AG08396 (cell line): ENCODE results near the gene HACD2.

Source experiments
- DNase-seq: peaks from one replicate; pipeline ENCODE4 v3.0.0; 2012; ENCODE audit warnings: low spot score, mixed read lengths

Gene HACD2

DNA sequence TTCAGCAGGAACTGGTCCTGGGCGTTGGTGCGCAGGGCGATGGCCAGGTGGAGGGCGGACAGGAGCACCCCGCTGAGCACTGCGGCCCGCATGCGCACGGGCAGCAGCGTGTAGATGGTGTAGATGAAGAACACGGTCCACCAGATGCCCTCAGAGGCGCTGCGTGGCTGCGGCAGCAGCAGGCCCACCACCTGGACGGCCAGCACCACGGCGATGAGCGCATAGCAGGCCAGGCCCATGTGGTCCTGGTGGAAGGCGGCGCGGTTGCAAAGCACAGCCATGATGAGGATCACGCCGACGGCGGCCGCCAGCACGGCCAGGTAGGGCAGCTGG is 137.5 kb downstream of the HACD2 start:
- no peak for DNase-seq

DNA sequence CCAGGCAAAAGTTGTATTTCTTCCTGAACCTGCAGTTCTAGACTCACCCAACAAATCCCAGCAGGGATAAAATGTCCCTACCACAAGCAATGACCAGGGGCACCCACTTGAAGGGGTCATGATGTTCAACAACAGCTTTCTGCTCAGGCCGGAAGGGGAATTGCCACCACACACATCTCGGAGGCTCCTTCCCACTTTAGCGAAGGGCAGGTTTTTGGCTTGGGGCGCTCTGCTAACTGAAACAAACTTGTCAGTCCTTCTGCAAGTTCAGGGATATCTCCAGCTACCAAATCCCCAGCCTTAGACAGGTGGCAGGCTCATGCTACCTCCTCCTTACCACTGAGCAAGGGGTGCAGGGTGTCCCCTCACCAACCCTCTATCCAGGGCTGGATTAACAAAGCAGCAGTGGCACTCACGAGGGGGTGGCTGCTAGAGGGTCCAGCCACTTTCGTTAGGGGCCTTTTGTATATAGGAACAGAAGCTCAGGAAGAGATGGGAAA is 138.2 kb downstream of the HACD2 start:
- no peak for DNase-seq

DNA sequence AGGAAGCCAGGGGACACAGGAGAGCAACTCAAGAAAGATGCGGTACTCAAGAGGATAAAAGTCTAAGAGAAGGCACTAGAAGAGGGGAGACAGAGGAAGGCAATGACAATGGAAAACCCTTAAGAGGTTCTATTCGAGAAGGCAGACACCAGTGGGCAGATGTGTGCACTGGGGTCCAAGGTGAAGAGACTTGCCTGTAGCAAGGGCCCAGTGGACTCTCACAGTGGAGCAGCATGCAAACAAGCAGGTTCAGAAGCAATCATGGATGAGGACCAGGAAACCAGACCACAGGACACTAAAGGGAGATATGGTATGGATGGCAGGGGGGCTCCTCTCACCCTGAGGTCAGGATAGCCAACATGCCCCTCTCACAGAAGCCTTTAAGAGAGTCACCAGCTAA is 138.6 kb downstream of the HACD2 start:
- DNase-seq: no peak

DNA sequence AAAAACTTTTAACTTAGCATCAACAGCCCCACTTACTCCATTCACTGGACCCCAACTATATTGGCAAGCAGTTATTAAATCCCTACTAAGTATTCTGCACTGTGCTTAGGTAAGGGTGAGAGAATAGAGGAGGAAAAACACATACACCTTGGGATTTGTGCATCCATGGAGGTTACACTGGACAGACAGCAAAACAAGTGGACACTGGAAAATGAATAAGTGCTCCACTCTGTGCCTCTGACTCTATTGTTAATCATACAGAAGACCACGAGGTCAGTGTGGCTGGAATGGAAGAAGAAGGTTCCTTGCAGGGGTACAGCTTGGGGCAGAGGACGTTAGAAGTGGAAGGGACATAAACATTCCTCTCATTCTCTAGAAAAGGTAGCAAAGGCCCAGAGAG is 139.2 kb downstream of the HACD2 start:
- DNase-seq: no peak

DNA sequence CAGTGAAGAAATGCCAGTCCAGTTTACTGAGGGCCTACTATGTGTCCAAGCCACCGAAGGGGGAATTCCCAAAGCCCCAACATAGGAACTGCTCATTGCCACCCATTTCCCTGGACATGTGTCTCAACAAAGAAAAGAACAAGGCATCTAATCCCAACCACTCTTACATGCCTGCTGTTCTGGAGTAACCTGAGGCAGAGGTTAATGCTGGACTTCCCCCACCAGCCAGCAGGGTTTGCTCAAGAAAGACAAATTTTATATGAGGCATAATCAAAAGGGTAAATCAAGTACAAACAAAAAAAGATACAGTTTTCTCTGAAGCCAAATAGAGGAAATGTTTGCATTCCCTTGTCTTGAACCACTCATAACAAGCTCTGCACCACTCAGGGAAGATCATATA is 140.1 kb downstream of the HACD2 start:
- no peak for DNase-seq

DNA sequence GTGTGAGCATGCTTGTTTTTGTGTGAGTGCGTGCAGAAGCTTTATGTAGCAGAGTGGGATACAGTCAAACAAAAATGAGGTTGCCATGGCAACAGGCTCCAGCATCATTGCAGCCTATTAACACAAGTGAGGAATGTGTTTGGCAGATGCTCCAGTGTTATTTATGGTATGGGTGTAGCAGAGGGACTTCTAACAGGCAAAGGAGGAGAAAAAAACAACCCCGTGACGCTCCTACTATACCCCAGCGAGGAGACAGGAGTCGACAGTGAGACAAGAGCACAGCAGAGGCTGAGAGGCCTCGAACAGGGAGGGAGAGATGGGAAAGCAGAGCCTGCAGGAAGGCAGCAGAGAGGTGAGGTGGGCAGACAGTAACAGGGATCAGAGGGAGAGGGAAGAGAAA is 140.8 kb downstream of the HACD2 start:
- no peak for DNase-seq

DNA sequence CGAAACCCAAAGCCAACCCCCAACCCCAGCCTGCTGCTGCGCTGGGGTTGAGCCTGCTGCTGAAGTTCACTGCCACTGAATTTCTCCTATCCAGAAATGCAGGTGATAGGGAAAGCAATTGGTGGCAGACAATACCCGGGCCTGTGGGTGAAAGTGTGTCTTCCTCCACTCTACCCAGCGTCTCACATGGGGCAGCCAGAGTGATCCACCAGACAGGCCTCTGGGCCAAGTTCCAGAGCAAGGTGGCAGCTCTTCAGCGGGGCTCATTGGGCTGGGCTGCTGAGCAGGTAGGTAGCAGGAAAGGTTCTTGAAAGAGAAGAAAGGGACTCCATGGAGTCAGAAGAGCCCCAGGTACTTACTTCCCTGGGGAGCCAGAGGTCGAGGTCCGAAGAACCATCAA is 141.9 kb downstream of the HACD2 start:
- DNase-seq: no peak

DNA sequence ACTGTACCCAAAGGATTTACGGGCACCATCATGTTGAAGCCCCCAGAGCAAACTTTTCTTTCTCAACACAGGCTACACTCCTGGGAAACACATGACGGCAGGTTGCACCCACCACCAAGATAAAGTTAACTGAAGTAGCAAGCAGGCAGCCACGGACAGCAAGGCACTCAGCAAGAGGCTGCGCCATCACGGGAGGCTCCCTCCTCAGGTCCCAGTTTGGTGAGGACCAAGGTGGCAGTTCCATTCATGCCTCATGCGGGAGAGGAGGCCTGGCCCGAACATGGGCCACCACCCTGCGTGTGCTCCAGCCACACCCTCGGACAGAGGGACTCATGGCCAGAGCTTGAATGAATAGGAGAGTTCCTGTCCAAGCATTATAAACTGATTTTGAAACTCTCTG is 142.7 kb downstream of the HACD2 start:
- DNase-seq: no peak
